ENCODE data around the gene BCKDHA. TPM values are rescaled to one million over a fixed set of nuclear protein-coding genes. Genes with fewer than 3 reads are reported as not detected.
"Not testable (repeated sequence)": the region's sequence is repeated elsewhere in the genome, so short reads cannot be mapped to it uniquely, and the experiment has no call there.

The BCKDHA gene
- total RNA-seq, 4 donors from 2014 or later = 55.1 to 87.2 (median 58.6) TPM

DNA sequence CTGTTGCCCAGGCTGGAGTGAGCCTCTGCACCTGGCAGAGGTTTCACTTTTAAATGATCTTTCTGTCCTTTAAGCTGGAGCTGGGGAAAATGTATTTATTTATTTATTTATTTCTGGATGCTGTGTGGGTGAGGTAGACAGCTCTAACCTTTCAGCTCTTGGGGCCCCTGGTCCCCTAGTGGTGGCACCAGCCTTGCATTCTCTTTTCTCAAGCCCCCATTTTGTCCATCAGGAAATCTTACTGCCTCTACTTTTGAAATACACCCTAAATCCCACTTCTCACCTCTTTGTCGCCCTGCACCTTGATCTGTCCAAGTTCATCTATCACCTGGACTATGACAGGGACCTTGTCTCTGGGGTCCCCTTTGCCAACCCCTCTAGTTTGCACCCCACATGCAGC is 31.5 kb upstream of the BCKDHA start:
- peaks cover 3 to 51% (median 22%) of the 10 kb centered on the region in 3 donors for H3K4me1 ChIP-seq
- H3K27me3 ChIP-seq = no peaks in the 10 kb centered on the region
- WGBS, 2 donors = 88 to 92% methylated on average over 1 of the region's 1 CpG
- intact Hi-C loops (cut with DNase I) = no loop called here
- DNase-seq = no peak
- no peak overlapping the region for H3K4me3 ChIP-seq
- no peak overlapping the region for H3K27ac ChIP-seq
- TF ChIP-seq, protein P1, sequence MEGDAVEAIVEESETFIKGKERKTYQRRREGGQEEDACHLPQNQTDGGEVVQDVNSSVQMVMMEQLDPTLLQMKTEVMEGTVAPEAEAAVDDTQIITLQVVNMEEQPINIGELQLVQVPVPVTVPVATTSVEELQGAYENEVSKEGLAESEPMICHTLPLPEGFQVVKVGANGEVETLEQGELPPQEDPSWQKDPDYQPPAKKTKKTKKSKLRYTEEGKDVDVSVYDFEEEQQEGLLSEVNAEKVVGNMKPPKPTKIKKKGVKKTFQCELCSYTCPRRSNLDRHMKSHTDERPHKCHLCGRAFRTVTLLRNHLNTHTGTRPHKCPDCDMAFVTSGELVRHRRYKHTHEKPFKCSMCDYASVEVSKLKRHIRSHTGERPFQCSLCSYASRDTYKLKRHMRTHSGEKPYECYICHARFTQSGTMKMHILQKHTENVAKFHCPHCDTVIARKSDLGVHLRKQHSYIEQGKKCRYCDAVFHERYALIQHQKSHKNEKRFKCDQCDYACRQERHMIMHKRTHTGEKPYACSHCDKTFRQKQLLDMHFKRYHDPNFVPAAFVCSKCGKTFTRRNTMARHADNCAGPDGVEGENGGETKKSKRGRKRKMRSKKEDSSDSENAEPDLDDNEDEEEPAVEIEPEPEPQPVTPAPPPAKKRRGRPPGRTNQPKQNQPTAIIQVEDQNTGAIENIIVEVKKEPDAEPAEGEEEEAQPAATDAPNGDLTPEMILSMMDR (IDR thresholded peaks at IDR 0.05) = peak in 1 of 6 experiments; percentile 27
- TF ChIP-seq POLR2A (IDR thresholded peaks at IDR 0.05) = no peak
- no peaks in the 10 kb centered on the region for H3K9me3 ChIP-seq
- no peaks in the 10 kb centered on the region for H3K36me3 ChIP-seq

DNA sequence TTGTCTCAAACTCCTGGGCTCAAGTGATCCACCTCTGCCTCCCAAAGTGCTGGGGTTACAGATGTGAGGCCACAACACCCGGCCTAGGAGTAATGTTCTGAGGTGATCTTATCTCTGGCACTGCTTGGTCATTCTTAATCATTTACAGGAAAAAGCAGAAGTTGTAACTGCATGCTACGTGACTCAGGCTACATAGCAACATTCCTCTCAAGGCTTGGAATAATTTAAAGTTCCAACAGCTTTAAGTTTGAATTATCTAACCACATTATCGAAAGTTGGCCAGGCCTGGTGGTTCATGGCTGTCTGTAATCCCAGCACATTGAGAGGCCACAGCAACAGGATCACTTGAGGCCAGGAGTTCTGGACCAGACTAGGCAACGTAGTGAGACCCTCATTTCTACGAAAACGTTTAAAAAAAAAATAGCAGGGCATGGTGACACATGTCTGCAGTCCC is 29.7 kb upstream of the BCKDHA start:
- WGBS, 2 donors = 36 to 52% methylated on average over 6 of the region's 6 CpGs
- intact Hi-C loops (cut with DNase I) = no loop called here
- TF ChIP-seq, protein P1 (IDR thresholded peaks at IDR 0.05) = no peak
- no peak for TF ChIP-seq POLR2A (IDR thresholded peaks at IDR 0.05)
- no peaks in the 10 kb centered on the region for H3K9me3 ChIP-seq
- no peaks in the 10 kb centered on the region for H3K36me3 ChIP-seq
- peaks cover 3 to 42% (median 20%) of the 10 kb centered on the region in 3 donors for H3K4me1 ChIP-seq
- peak overlapping the region; percentile 2 to 65 (median 48) for H3K27ac ChIP-seq
- DNase-seq = no peak
- H3K27me3 ChIP-seq = no peaks in the 10 kb centered on the region
- H3K4me3 ChIP-seq = no peak overlapping the region

DNA sequence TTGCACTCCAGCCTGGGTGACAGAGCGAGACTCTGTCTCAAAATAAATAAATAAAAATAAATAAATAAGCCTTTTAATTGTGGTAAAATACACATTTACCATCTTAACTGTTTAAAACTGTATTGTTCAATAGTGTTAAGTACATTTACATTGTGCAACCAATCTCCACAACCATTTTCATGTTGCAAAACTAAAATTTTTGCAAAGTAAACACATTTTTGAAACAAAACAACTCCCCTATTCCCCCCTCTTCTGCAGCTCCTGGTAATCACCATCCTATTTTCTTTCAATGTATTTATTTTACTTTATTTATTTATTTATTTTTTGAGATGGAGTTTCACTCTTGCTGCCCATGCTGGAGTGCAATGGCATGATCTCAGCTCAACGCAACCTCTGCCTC is 27.8 kb upstream of the BCKDHA start:
- H3K4me3 ChIP-seq = no peak overlapping the region
- DNase-seq = no peak

DNA sequence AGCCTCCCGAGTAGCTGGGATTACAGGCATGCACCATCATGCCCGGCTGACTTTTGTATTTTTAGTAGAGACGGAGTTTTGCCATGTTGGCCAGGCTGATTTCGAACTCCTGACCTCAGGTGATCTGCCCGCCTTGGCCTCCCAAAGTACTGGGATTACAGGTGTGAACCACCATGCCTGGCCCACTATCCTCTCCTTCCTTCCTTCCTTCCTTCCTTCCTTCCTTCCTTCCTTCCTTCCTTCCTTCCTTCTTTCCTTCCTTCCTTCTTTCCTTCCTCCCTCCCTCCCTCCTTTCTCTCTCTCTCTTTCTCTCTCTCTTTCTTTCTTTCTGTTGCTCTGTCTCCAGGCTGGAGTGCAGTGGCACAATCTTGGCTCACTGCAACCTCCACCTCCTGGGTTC is 26.5 kb upstream of the BCKDHA start:
- intact Hi-C loops (cut with DNase I); H3K27me3 ChIP-seq; H3K27ac ChIP-seq; H3K36me3 ChIP-seq; H3K4me3 ChIP-seq; DNase-seq; H3K9me3 ChIP-seq: not testable (repeated sequence)
- peaks cover 17 to 49% (median 31%) of the 10 kb centered on the region in 3 donors for H3K4me1 ChIP-seq
- 64 to 69% methylated on average over 5 of the region's 5 CpGs for WGBS, 2 donors

More for the DNA sequence above, 27.8 kb upstream of the BCKDHA start:
- Histone ChIP-seq H3K27me3 (no peaks in the 10 kb centered on the region), H3K36me3 (no peaks in the 10 kb centered on the region), H3K27ac (no peak overlapping the region), H3K4me1 (peaks cover 10 to 42% (median 24%) of the 10 kb centered on the region in 3 donors), H3K9me3 (no peaks in the 10 kb centered on the region)
- TF ChIP-seq POLR2A (IDR thresholded peaks at IDR 0.05) = no peak
- TF ChIP-seq, protein P1 (IDR thresholded peaks at IDR 0.05) = no peak
- 85 to 97% methylated on average over 2 of the region's 2 CpGs for WGBS, 2 donors
- intact Hi-C loops (cut with DNase I) = no loop called here

DNA sequence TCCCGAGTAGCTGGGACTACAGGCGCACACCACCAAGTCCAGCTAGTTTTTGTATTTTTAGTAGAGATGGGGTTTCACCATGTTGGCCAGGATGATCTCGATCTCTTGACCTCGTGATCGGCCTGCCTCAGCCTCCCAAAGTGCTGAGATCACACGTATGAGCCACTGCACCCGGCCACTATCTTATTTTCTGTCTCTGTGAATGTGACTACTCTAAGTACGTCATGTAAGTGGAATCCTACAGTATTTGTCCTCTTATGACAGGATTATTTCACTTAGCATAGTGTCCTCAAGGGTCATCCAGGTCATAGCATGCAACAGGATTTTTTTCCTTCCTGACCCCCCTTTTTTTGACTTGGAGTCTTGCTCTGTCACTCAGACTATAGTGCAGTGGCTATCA is 26.1 kb upstream of the BCKDHA start:
- Histone ChIP-seq H3K27ac (no peak overlapping the region), H3K27me3 (no peaks in the 10 kb centered on the region), H3K36me3 (no peaks in the 10 kb centered on the region), H3K4me3 (no peak overlapping the region), H3K9me3 (no peaks in the 10 kb centered on the region), H3K4me1 (peaks cover 17 to 53% (median 31%) of the 10 kb centered on the region in 3 donors)
- no peak for DNase-seq
- intact Hi-C loops (cut with DNase I) = no loop called here
- TF ChIP-seq, protein P1 (IDR thresholded peaks at IDR 0.05) = no peak
- TF ChIP-seq POLR2A (IDR thresholded peaks at IDR 0.05) = no peak
- 89 to 96% methylated on average over 8 of the region's 8 CpGs for WGBS, 2 donors

DNA sequence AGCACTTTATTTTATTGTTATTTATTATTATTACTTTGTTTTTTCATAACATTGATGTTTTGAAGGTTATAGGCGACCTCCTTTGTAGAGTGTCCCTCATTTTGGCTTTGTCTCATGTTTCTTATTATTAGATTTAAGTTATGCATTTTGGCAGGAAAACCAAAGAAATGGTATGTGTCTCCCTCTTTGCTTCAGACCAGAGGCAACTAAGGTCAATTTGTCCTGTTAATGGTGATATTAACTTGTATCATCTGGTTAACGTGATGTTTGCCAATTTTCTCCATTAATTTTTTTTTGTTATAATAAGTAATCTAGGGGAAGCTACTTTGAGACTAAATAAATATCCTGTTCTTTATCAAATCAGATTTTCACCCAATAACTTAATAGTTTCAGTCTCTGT is 25.1 kb upstream of the BCKDHA start:
- H3K36me3 ChIP-seq = no peaks in the 10 kb centered on the region
- intact Hi-C loops (cut with DNase I) = no loop called here
- no peaks in the 10 kb centered on the region for H3K9me3 ChIP-seq
- H3K4me1 ChIP-seq = peaks cover 24 to 57% (median 30%) of the 10 kb centered on the region in 3 donors
- TF ChIP-seq POLR2A (IDR thresholded peaks at IDR 0.05) = no peak
- TF ChIP-seq, protein P1 (IDR thresholded peaks at IDR 0.05) = no peak
- no peak for DNase-seq
- no peak overlapping the region for H3K27ac ChIP-seq
- H3K27me3 ChIP-seq = no peaks in the 10 kb centered on the region
- H3K4me3 ChIP-seq = no peak overlapping the region
- 63 to 64% methylated on average over 2 of the region's 2 CpGs for WGBS, 2 donors

Measured in esophagus squamous epithelium (tissue), 5 donors.